ENCODE measurements around the gene SGMS1.
A peak's percentile ranks its signal among the peaks of the same experiment; 100 is the strongest.

SGMS1 gene

DNA sequence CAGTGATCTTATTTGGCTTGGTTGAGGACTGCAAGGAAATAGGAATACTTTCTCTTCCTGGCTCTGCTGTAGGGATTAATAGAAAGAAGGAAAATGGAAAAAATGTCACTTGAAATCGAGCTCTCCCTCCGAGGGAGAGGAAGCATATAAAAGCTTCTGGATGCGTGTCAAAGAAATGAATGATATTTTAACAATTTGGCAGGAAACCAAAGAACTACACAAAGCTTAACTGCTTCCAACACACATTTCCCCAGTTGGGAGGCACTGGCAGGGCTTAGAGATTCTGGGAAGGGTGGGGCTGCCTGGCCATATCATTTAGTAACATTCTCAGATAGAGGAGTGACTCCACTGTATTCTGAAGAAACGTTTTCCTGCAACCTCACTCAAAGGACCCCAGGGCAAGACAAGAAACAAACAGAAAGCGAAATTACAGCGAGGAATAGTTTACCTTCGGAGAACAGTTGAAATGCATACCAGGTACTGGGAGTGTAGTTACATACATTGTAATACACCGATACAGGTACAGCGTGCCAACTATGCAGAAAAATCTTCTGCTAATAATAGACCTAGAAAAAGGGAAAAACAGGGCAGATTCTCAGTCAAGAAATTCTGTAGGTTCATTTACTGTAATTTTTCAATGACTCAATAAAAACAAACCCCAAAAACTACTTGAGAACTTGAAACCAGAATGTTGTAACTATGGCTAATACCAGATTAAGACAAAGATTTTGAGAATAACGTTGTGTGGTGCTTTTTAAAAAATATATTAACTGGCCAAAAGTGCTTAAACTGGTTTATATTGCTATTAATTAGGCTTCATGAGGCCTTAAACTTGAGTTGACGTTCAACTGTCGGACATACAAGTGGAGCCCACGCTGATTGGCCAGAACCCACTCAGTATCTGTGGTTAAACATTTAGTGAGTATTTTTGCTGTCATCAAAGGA is 296.7 kb downstream of the SGMS1 start:
- ChIA-PET POLR2A (ENCODE audit: low non-redundant PET) (no interaction called here), CTCF (no interaction called here)
- DNase-seq (ENCODE audit: low spot score), result peak; percentile 63
- TF ChIP-seq CTCF (conservative IDR thresholded peaks at IDR 0.05; ENCODE audit: low read depth), result no peak
- no peak overlapping the region for H3K27ac ChIP-seq

- CTCF ChIA-PET, result interaction anchor here (0.6 to 0.7 kb wide), 2 partner anchors 52 to 74 kb away, joined by 3 read pairs; no protein-coding TSS in a partner anchor
- no peak overlapping the region for H3K27ac ChIP-seq
- no peak for TF ChIP-seq CTCF (conservative IDR thresholded peaks at IDR 0.05; ENCODE audit: low read depth)
- DNase-seq (ENCODE audit: low spot score), result no peak
- POLR2A ChIA-PET (ENCODE audit: low non-redundant PET), result no interaction called here
Measured at GRCh38 chr10:50326172-50326555, 297.6 kb downstream of the SGMS1 start.

DNA sequence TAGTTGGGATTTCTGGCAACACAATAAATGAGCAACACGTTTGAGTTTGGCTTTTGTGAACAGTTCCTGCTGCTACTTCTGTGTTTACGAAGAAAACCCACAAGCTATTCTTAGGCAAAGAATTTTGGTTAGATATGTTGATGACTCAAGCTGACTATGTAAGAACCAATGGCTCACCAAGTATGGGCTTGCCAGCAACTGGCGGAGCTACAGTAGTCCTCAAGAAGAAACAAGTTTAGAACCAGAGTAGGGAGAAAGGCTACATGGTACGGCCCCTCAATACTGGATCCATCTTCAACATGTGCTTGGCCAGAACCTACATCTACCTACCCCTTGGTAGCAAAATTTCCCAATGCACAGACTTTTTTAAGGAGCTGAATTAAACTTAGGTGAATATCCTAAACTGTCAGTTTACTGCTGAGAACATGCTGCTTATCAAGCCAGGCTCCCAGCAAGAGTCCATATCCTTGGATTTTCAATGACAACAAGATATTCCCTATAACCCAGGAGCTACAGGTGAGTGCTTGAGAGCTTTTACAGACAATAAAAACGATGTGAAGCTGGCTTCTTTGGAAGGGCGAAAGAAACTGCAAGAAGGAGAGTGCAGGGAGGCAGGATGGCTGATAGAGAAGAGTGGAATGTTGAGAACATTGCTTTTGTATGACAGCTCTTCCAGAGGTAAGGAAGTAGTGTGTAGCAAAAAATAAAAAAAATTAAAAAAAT is 298.1 kb downstream of the SGMS1 start:
- ChIA-PET CTCF (interaction anchor here (0.6 to 0.7 kb wide), 2 partner anchors 52 to 75 kb away, joined by 3 read pairs; no protein-coding TSS in a partner anchor), POLR2A (ENCODE audit: low non-redundant PET) (no interaction called here)
- TF ChIP-seq CTCF (conservative IDR thresholded peaks at IDR 0.05; ENCODE audit: low read depth), result no peak
- no peak overlapping the region for H3K27ac ChIP-seq
- peak; percentile 84 for DNase-seq (ENCODE audit: low spot score)

- H3K27ac ChIP-seq, result no peak overlapping the region
- ChIA-PET POLR2A (ENCODE audit: low non-redundant PET) (no interaction called here), CTCF (no interaction called here)
- no peak for TF ChIP-seq CTCF (conservative IDR thresholded peaks at IDR 0.05; ENCODE audit: low read depth)
- DNase-seq (ENCODE audit: low spot score), result no peak
Measured at GRCh38 chr10:50324680-50325393, 298.9 kb downstream of the SGMS1 start.

- no peak for TF ChIP-seq CTCF (conservative IDR thresholded peaks at IDR 0.05; ENCODE audit: low read depth)
- POLR2A ChIA-PET (ENCODE audit: low non-redundant PET), result no interaction called here
- CTCF ChIA-PET, result no interaction called here
- DNase-seq (ENCODE audit: low spot score), result no peak
- H3K27ac ChIP-seq, result no peak overlapping the region
Measured at GRCh38 chr10:50324046-50324445, 299.7 kb downstream of the SGMS1 start.

DNA sequence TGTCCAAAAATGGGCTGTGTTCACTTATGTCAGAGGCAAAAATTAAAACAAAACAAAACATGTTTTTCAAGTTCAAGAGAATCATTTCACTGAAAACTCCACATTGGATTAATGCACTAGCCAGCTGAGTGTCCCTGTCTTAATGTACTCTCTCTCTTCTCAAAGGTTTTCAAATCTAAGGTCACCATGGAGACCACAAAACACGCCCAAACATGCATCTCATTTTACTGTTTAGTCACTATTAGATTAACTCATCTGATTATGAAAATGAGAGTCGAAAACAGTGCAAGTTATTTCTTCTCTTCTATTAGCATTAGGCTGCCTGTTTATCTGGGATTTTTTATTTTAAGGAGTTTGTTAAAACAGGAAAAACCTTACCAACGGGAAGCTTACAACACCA is 301.7 kb downstream of the SGMS1 start:
- DNase-seq (ENCODE audit: low spot score), result peak; percentile 64
- ChIA-PET POLR2A (ENCODE audit: low non-redundant PET) (no interaction called here), CTCF (interaction anchor here (0.7 kb wide), 1 partner anchor 791 kb away, joined by 3 read pairs; no protein-coding TSS in a partner anchor)
- peak overlapping the region; percentile 59 for H3K27ac ChIP-seq
- TF ChIP-seq CTCF (conservative IDR thresholded peaks at IDR 0.05; ENCODE audit: low read depth), result no peak
